NB4 (cell line): ENCODE data around the gene DPEP2.

ENCODE experiments used
- CTCF ChIP-seq: IDR thresholded peaks from one replicate; pipeline ENCODE4 v1.5.1; 2012; ENCODE audit warnings: low read depth, low read length
- MAX ChIP-seq: IDR thresholded peaks from 2 replicates; pipeline ENCODE4 v1.6.1; 2011; ENCODE audit warnings: low read depth, low read length

DNA sequence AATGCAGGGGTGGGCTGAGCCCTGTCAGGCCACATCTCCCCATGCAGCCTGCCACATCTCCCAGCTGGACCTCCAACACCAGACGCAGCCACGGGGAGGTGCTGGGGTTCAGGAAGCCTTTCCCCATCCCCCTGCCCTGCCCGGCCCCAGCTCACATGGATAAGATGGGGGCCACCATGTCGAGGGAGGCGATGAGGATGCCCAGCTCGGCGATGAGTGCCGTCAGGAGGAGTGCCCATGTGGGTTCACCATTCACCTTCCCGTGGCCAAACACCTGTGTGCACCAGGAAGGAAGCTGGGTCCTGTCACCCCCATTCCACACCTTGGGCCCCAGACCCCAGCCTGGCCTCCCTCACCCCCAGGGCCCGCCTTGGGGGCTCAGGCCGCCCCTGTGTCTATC lies 49.6 kb downstream of the DPEP2 start:
- TF ChIP-seq CTCF: no peak
- no peak for TF ChIP-seq MAX
